Urinary bladder (tissue), 4 donors: ENCODE measurements around the gene NBEAL1. TPM values are rescaled to one million over a fixed set of nuclear protein-coding genes. Genes with fewer than 3 reads are reported as not detected.
"Not testable (repeated sequence)": the region's sequence is repeated elsewhere in the genome, so short reads cannot be mapped to it uniquely, and the experiment has no call there.

Experiments
- DNase-seq: peaks from one replicate; pipeline ENCODE4 v3.0.0-alpha.2; 2015; ENCODE audit errors: extremely low spot score
- H3K27ac ChIP-seq: one replicate; pipeline ENCODE4 v1.5.1; 2013; ENCODE audit warnings: low read depth, mild to moderate bottlenecking, moderate library complexity
- H3K36me3 ChIP-seq: one replicate; pipeline ENCODE4 v1.6.1; 2013; ENCODE audit warnings: mild to moderate bottlenecking, moderate library complexity; ENCODE audit not compliant: insufficient read depth
- H3K4me1 ChIP-seq: one replicate; pipeline ENCODE4 v1.6.1; 2013; ENCODE audit warnings: mild to moderate bottlenecking, moderate library complexity; ENCODE audit not compliant: insufficient read depth
- H3K4me3 ChIP-seq: one replicate; pipeline ENCODE4 v1.5.1; 2013; ENCODE audit warnings: low read depth, low read length
- WGBS: extraction: QIAGEN DNeasy Blood & Tissue Kit; methylation state at CpG from one replicate; pipeline ENCODE4 v1.1.7; 2013; 5-methylcytosine and 5-hydroxymethylcytosine counted together
- polyA plus RNA-seq: library from polyadenylated mRNA; stranded (reverse); fragments of 200-250 nt; gene quantifications from one replicate; pipeline ENCODE4 v1.2.3, GENCODE V29; 2013
- total RNA-seq: library from RNA; depleted of rRNA; stranded (reverse); fragments of >200 nt; gene quantifications from one replicate; pipeline ENCODE4 v1.2.3, GENCODE V29; 2014
- donor health status: healthy with polysubstance abuse.
- donor health status: healthy.

The NBEAL1 gene
- total and polyA plus RNA-seq, 2 donors, result 14.2 to 122 TPM

GRCh38 chr2:203104273-203104672 lies 89.6 kb downstream of the NBEAL1 start:
- Histone ChIP-seq H3K4me3 (no peak overlapping the region), H3K27ac (no peak overlapping the region), H3K36me3 (no peaks in the 10 kb centered on the region), H3K4me1 (no peaks in the 10 kb centered on the region)
- DNase-seq, result no peak

- Histone ChIP-seq H3K4me1 (no peaks in the 10 kb centered on the region), H3K27ac (no peak overlapping the region), H3K4me3 (no peak overlapping the region), H3K36me3 (no peaks in the 10 kb centered on the region)
- no peak for DNase-seq
These were observed 91.3 kb downstream of the NBEAL1 start for GRCh38 chr2:203105996-203106395.

GRCh38 chr2:203110496-203110895 lies 95.8 kb downstream of the NBEAL1 start:
- H3K27ac ChIP-seq, H3K4me3 ChIP-seq, DNase-seq, H3K36me3 ChIP-seq, H3K4me1 ChIP-seq: not testable (repeated sequence)
- WGBS, result 71% methylated on average over 4 of the region's 4 CpGs

- peaks cover 4% of the 10 kb centered on the region for H3K36me3 ChIP-seq
- DNase-seq, result no peak
- no peaks in the 10 kb centered on the region for H3K4me1 ChIP-seq
- no peak overlapping the region for H3K4me3 ChIP-seq
- WGBS, result 96% methylated on average over 2 of the region's 2 CpGs
- H3K27ac ChIP-seq, result no peak overlapping the region
These were observed 97.7 kb downstream of the NBEAL1 start for GRCh38 chr2:203112342-203112741.

GRCh38 chr2:203115201-203115700 lies 100.6 kb downstream of the NBEAL1 start:
- not testable (repeated sequence) for DNase-seq, H3K36me3 ChIP-seq, H3K4me1 ChIP-seq, H3K4me3 ChIP-seq, H3K27ac ChIP-seq
- WGBS, result 95% methylated on average over 7 of the region's 7 CpGs

GRCh38 chr2:203122317-203122986 lies 107.8 kb downstream of the NBEAL1 start:
- WGBS, result 56% methylated on average over 1 of the region's 1 CpG
- DNase-seq, result no peak

GRCh38 chr2:203126996-203127395 lies 112.3 kb downstream of the NBEAL1 start:
- Histone ChIP-seq H3K36me3 (peaks cover 1% of the 10 kb centered on the region), H3K4me3 (no peak overlapping the region), H3K27ac (no peak overlapping the region), H3K4me1 (no peaks in the 10 kb centered on the region)
- no peak for DNase-seq
- 89% methylated on average over 2 of the region's 2 CpGs for WGBS

More at GRCh38 chr2:203122317-203122986, 107.8 kb downstream of the NBEAL1 start:
- no peak overlapping the region for H3K27ac ChIP-seq
- no peak overlapping the region for H3K4me3 ChIP-seq
- H3K36me3 ChIP-seq, result peaks cover 1% of the 10 kb centered on the region
- H3K4me1 ChIP-seq, result no peaks in the 10 kb centered on the region

- WGBS, result 97% methylated on average over 4 of the region's 4 CpGs
These were observed 120.4 kb downstream of the NBEAL1 start for GRCh38 chr2:203135105-203135504.

GRCh38 chr2:203143391-203143790 lies 128.7 kb downstream of the NBEAL1 start:
- Histone ChIP-seq H3K4me3 (no peak overlapping the region), H3K4me1 (no peaks in the 10 kb centered on the region), H3K36me3 (no peaks in the 10 kb centered on the region), H3K27ac (no peak overlapping the region)
- no peak for DNase-seq

More at GRCh38 chr2:203135105-203135504, 120.4 kb downstream of the NBEAL1 start:
- Histone ChIP-seq H3K36me3 (no peaks in the 10 kb centered on the region), H3K4me1 (no peaks in the 10 kb centered on the region), H3K27ac (no peak overlapping the region), H3K4me3 (no peak overlapping the region)
- no peak for DNase-seq

- H3K36me3 ChIP-seq, result no peaks in the 10 kb centered on the region
- no peak for DNase-seq
- no peaks in the 10 kb centered on the region for H3K4me1 ChIP-seq
- no peak overlapping the region for H3K27ac ChIP-seq
- 70% methylated on average over 1 of the region's 1 CpG for WGBS
- no peak overlapping the region for H3K4me3 ChIP-seq
These were observed 134.5 kb downstream of the NBEAL1 start for GRCh38 chr2:203149194-203149593.

- H3K27ac ChIP-seq, result no peak overlapping the region
- no peaks in the 10 kb centered on the region for H3K36me3 ChIP-seq
- H3K4me1 ChIP-seq, result no peaks in the 10 kb centered on the region
- DNase-seq, result no peak
- no peak overlapping the region for H3K4me3 ChIP-seq
- 75% methylated on average over 1 of the region's 1 CpG for WGBS
These were observed 140.7 kb downstream of the NBEAL1 start for GRCh38 chr2:203155406-203155805.

- not testable (repeated sequence) for DNase-seq, H3K36me3 ChIP-seq, H3K4me3 ChIP-seq, H3K4me1 ChIP-seq, H3K27ac ChIP-seq
- whole genome bisulfite sequencing, result 98% methylated on average over 5 of the region's 5 CpGs
These were observed 148.0 kb downstream of the NBEAL1 start for GRCh38 chr2:203162722-203163121.

GRCh38 chr2:203164311-203164935 lies 149.7 kb downstream of the NBEAL1 start:
- 83% methylated on average over 1 of the region's 1 CpG for WGBS
- Histone ChIP-seq H3K4me3 (no peak overlapping the region), H3K4me1 (no peaks in the 10 kb centered on the region), H3K27ac (no peak overlapping the region), H3K36me3 (no peaks in the 10 kb centered on the region)
- no peak for DNase-seq

- no peaks in the 10 kb centered on the region for H3K4me1 ChIP-seq
- WGBS, result 92% methylated on average over 5 of the region's 5 CpGs
- DNase-seq, result no peak
- H3K36me3 ChIP-seq, result peaks cover 1% of the 10 kb centered on the region
- no peak overlapping the region for H3K4me3 ChIP-seq
- no peak overlapping the region for H3K27ac ChIP-seq
These were observed 153.1 kb downstream of the NBEAL1 start for GRCh38 chr2:203167751-203168150.
